K562 (cell line): Measurements from ENCODE around the gene ACAT2. TPM values are rescaled to one million over a fixed set of nuclear protein-coding genes. Genes with fewer than 3 reads are reported as not detected.

Source experiments
- BCOR ChIP-seq: fragments of 450-650 bp; IDR thresholded peaks from 2 replicates; pipeline ENCODE4 v1.6.1; 2016
- BRF2 ChIP-seq: IDR thresholded peaks from 3 replicates; pipeline ENCODE4 v1.6.1; 2011; ENCODE audit warnings: borderline replicate concordance, mild to moderate bottlenecking; ENCODE audit not compliant: insufficient read length, insufficient read depth
- CTBP1 ChIP-seq: fragments of 450-650 bp; IDR thresholded peaks from 2 replicates; pipeline ENCODE4 v1.6.1; 2016; ENCODE audit warnings: borderline replicate concordance
- FOXK2 ChIP-seq, 2 experiments: fragments of 450-650 bp; IDR thresholded peaks in 1 of 2; conservative IDR thresholded peaks in 1 of 2; 2 replicates each; pipeline ENCODE4 v1.6.1; 2016; ENCODE audit warnings: low read depth in 2 of 2, mild to moderate bottlenecking in 1 of 2
- GATAD2A ChIP-seq: fragments of 450-650 bp; IDR thresholded peaks from 2 replicates; pipeline ENCODE4 v1.6.1; 2017
- HBP1 ChIP-seq: fragments of 450-650 bp; formaldehyde crosslinking; IDR thresholded peaks from 2 replicates; pipeline ENCODE4 v1.4.0; 2022; ENCODE audit warnings: missing genetic modification characterization
- HMGN3 ChIP-seq: IDR thresholded peaks from 2 replicates; pipeline ENCODE4 v1.6.1; 2011; ENCODE audit warnings: borderline replicate concordance, low read depth, mild to moderate bottlenecking, mixed read lengths, low read length; ENCODE audit not compliant: insufficient read length; ENCODE audit errors: extremely low read depth
- JUNB ChIP-seq: fragments of 450-650 bp; formaldehyde crosslinking; conservative IDR thresholded peaks from 2 replicates; pipeline ENCODE4 v1.4.0; 2020; ENCODE audit warnings: mild to moderate bottlenecking
- MBD2 ChIP-seq: sonication (generic); IDR thresholded peaks from 2 replicates; pipeline ENCODE4 v1.6.1; 2016; ENCODE audit warnings: low read depth, borderline replicate concordance
- MEIS2 ChIP-seq: fragments of 450-650 bp; IDR thresholded peaks from 2 replicates; pipeline ENCODE4 v1.6.1; 2014; ENCODE audit warnings: mild to moderate bottlenecking; ENCODE audit not compliant: partially characterized antibody
- MTA2 ChIP-seq: fragments of 450-650 bp; IDR thresholded peaks from 2 replicates; pipeline ENCODE4 v1.6.1; 2016; ENCODE audit warnings: low read depth
- NBN ChIP-seq: fragments of 450-650 bp; IDR thresholded peaks from 2 replicates; pipeline ENCODE4 v1.6.1; 2016; ENCODE audit warnings: low read depth, mild to moderate bottlenecking
- NCOA1 ChIP-seq: fragments of 450-650 bp; IDR thresholded peaks from 2 replicates; pipeline ENCODE4 v1.6.1; 2016; ENCODE audit warnings: low read depth
- NFE2L1 ChIP-seq: fragments of 450-650 bp; IDR thresholded peaks from 2 replicates; pipeline ENCODE4 v1.6.1; 2016; ENCODE audit warnings: missing genetic modification characterization, low read depth, mild to moderate bottlenecking, missing compliant biosample characterization, moderate library complexity, borderline replicate concordance
- NFIC ChIP-seq: fragments of 450-650 bp; IDR thresholded peaks from 2 replicates; pipeline ENCODE4 v1.6.1; 2017; ENCODE audit warnings: mild to moderate bottlenecking, inconsistent platforms
- NR2C2 ChIP-seq, 2 experiments: fragments of 200-800 bp in 1 of 2; sonication (Bioruptor generic) in 1 of 2; sonication (generic) in 1 of 2; formaldehyde crosslinking in 1 of 2; IDR thresholded peaks; 2 replicates each; pipeline versions ENCODE4 v1.6.1 to v1.8.0; 2016 to 2022; ENCODE audit warnings: mild to moderate bottlenecking in 1 of 2, missing compliant biosample characterization in 1 of 2, missing genetic modification characterization in 1 of 2, missing genetic modification reagents in 1 of 2
- RFX7 ChIP-seq: fragments of 250-450 bp; sonication (Bioruptor Pico); IDR thresholded peaks from 2 replicates; pipeline ENCODE4 v1.5.1; 2021; ENCODE audit warnings: mild to moderate bottlenecking
- TAF7 ChIP-seq: fragments of 450-650 bp; IDR thresholded peaks from 2 replicates; pipeline ENCODE4 v1.6.1; 2016; ENCODE audit warnings: missing genetic modification characterization, missing compliant biosample characterization
- TSC22D4 ChIP-seq: fragments of 450-650 bp; IDR thresholded peaks from 2 replicates; pipeline ENCODE4 v1.6.1; 2016; ENCODE audit warnings: missing genetic modification characterization, missing biosample characterization, control low read depth
- ZNF140 ChIP-seq: fragments of 250-450 bp; sonication (Bioruptor Pico); IDR thresholded peaks from 2 replicates; pipeline ENCODE4 v1.8.0; 2021; ENCODE audit warnings: moderate library complexity, mild to moderate bottlenecking, inconsistent platforms
- ZNF253 ChIP-seq: fragments of 250-450 bp; sonication (Bioruptor Pico); conservative IDR thresholded peaks from 2 replicates; pipeline ENCODE4 v1.6.1; 2021; ENCODE audit warnings: mild to moderate bottlenecking
- ZNF282 ChIP-seq: sonication (generic); formaldehyde crosslinking; IDR thresholded peaks from 2 replicates; pipeline ENCODE4 v1.8.1; 2023; ENCODE audit warnings: missing genetic modification reagents
- ZNF41 ChIP-seq: fragments of 250-450 bp; sonication (Bioruptor Pico); conservative IDR thresholded peaks from 2 replicates; pipeline ENCODE4 v1.4.0; 2020; ENCODE audit warnings: mild to moderate bottlenecking
- ZNF644 ChIP-seq: fragments of 200-800 bp; sonication (Bioruptor generic); IDR thresholded peaks from 2 replicates; pipeline ENCODE4 v1.6.1; 2016; ENCODE audit warnings: low read depth, missing genetic modification characterization, missing compliant biosample characterization
- ZNF785 ChIP-seq: fragments of 250-450 bp; sonication (Bioruptor Pico); IDR thresholded peaks from 2 replicates; pipeline ENCODE4 v1.4.0; 2020; ENCODE audit warnings: mild to moderate bottlenecking
- polyA plus RNA-seq, 8 experiments: library from polyadenylated mRNA; depleted of rRNA in 4 of 8; stranded (reverse) in 5 of 8; unstranded in 3 of 8; fragments of >200 nt; fragmentation: Nextera tagmentation in 2 of 8; fragmentation: Illumina TruSeq in 1 of 8; extraction: Ambion mirVana in 2 of 8; extraction: Trizol in 1 of 8; gene quantifications; 2 replicates each; pipeline versions ENCODE4 v1.2.1 to v1.2.3, GENCODE V29; 2011 to 2014; ENCODE audit warnings: inconsistent platforms in 1 of 8, missing spikeins in 1 of 8
- total RNA-seq, 7 experiments: library from RNA; depleted of rRNA in 6 of 7; stranded (reverse); fragments of >200 nt in 6 of 7; fragmentation: Illumina TruSeq in 2 of 7; extraction: Trizol in 2 of 7; gene quantifications; 2 replicates each; pipeline versions ENCODE4 v1.2.1 to v1.2.3, GENCODE V29; 2011 to 2021; ENCODE audit warnings: low replicate concordance in 1 of 7
- TF ChIP-seq, protein P1 (sequence below): fragments of 450-650 bp; IDR thresholded peaks from 2 replicates; pipeline ENCODE4 v1.6.1; 2017; ENCODE audit warnings: antibody characterized with exemption

ACAT2 gene
- total and polyA plus RNA-seq, 9 of the 15 experiments (the other 6 are each of a cell fraction or from before 2014, with no cell fraction given) = 63.0 to 309 (median 144) TPM

DNA sequence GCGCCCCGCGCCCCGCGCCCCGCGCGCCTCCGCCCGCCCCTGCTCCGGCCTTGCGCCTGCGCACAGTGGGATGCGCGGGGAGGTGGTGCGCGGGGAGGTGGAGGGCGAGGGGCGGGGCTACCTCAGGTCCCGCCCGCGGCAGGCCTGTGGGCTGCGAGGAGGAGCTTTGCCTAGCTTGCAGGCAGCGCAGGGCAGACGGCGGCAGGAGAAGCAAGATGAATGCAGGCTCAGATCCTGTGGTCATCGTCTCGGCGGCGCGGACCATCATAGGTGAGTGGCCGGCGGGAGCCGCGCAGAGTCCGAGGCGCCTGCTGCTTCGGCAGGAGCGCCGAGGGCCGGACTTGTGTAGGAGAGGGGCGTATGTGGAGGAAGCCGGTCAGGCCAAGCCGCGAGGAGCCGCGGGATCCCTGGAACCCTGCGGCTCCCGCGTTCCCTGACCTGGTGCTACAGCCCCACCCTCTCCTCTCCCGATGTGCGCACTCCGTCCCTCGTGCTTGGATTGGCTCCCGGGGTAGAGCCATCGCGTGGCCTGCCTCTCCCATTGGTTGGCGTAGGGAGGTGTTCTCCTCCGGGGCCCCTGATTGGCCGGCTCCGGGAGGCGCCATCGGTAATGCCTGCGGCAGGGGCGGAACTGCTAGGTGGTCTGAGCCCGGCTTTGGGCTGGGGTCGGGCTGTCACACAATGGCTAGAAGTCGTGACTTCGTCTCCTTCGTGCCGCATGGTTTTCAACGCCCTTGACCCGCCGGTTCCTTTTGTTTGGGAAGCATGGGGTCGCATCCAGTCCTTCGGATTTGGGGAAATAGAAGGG is at the start of gene ACAT2 (continued):
- TF ChIP-seq NBN (peak; percentile 16; the same call in 1 of the 2 replicates), GATAD2A (no peak), MBD2 (peak; percentile 98), HMGN3 (peak; percentile 68), MTA2 (no peak), ZNF785 (CRISPR knock-in tag) (no peak), NCOA1 (no peak), ZNF140 (CRISPR knock-in tag) (no peak), ZNF644 (no peak), NR2C2 (CRISPR knock-in tag; IDR thresholded peaks at IDR 0.05) (no peak), NR2C2 (tag; IDR thresholded peaks at IDR 0.05) (peak; percentile 40), TAF7 (tag) (peak; percentile 63; the same call in 1 of the 2 replicates), ZNF41 (CRISPR knock-in tag) (0 out of 2 replicates have a peak, but pooled peaks have one; percentile 7), CTBP1 (peak; percentile 83), ZNF282 (CRISPR knock-in tag) (no peak), RFX7 (no peak), TSC22D4 (tag) (no peak), BCOR (no peak), ZNF253 (CRISPR knock-in tag) (no peak), HBP1 (CRISPR knock-in tag) (peak; percentile 53; the same call in 1 of the 2 replicates), NFE2L1 (tag) (no peak), BRF2 (no peak), NFIC (no peak), MEIS2 (peak; percentile 94), FOXK2 (conservative IDR thresholded peaks at IDR 0.05 in 1 of 2, IDR thresholded peaks at IDR 0.05 in 1 of 2; ENCODE audit: low read depth in 2 of 2) (peak in 1 of 2 experiments; percentile 81; a peak in 2 of 4 replicates), JUNB (CRISPR knock-in tag) (no peak)
- TF ChIP-seq, protein P1, sequence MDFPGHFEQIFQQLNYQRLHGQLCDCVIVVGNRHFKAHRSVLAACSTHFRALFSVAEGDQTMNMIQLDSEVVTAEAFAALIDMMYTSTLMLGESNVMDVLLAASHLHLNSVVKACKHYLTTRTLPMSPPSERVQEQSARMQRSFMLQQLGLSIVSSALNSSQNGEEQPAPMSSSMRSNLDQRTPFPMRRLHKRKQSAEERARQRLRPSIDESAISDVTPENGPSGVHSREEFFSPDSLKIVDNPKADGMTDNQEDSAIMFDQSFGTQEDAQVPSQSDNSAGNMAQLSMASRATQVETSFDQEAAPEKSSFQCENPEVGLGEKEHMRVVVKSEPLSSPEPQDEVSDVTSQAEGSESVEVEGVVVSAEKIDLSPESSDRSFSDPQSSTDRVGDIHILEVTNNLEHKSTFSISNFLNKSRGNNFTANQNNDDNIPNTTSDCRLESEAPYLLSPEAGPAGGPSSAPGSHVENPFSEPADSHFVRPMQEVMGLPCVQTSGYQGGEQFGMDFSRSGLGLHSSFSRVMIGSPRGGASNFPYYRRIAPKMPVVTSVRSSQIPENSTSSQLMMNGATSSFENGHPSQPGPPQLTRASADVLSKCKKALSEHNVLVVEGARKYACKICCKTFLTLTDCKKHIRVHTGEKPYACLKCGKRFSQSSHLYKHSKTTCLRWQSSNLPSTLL = no peak
